Heart right ventricle (tissue), 16 donors: Measurements from ENCODE around the gene CALML6. TPM values are rescaled to one million over a fixed set of nuclear protein-coding genes. Genes with fewer than 3 reads are reported as not detected.
A peak's percentile ranks its signal among the peaks of the same experiment; 100 is the strongest.

ENCODE experiments used
- ATAC-seq, 8 donors: fragments of 200-7000 bp; cut with Tn5 transposase; one replicate each; pipeline ENCODE4 v1.9.1; 2020; ENCODE audit warnings: mild to moderate bottlenecking in 8 of 8, moderate library complexity in 8 of 8, moderate number of reproducible peaks in 1 of 8
- DNase-seq, 2 donors: peaks; one replicate each; pipeline ENCODE4 v3.0.0-alpha.2; 2020
- H3K27ac ChIP-seq, 10 donors: fragments of 200-600 bp; sonication (generic) in 2 of 10; one replicate each; pipeline versions ENCODE4 v1.5.0 to v1.8.0; 2020 to 2022; ENCODE audit warnings: mild to moderate bottlenecking in 3 of 10
- H3K27me3 ChIP-seq, 7 donors: fragments of 200-600 bp; one replicate each; pipeline ENCODE4 v1.8.0; 2021 to 2022; ENCODE audit warnings: mild to moderate bottlenecking in 2 of 7
- H3K36me3 ChIP-seq, 9 donors: fragments of 200-600 bp; sonication (generic) in 1 of 9; one replicate each; pipeline versions ENCODE4 v1.5.0 to v1.8.0; 2020 to 2022; ENCODE audit warnings: mild to moderate bottlenecking in 2 of 9
- H3K4me1 ChIP-seq, 9 donors: fragments of 200-600 bp; sonication (generic) in 1 of 9; one replicate each; pipeline versions ENCODE4 v1.5.0 to v1.8.0; 2020 to 2022; ENCODE audit warnings: mild to moderate bottlenecking in 4 of 9
- H3K4me3 ChIP-seq, 10 donors: fragments of 200-600 bp; sonication (generic) in 2 of 10; one replicate each; pipeline versions ENCODE4 v1.5.0 to v1.8.0; 2020 to 2022; ENCODE audit warnings: mild to moderate bottlenecking in 7 of 10, moderate library complexity in 2 of 10
- H3K9me3 ChIP-seq, 11 donors: fragments of 200-600 bp in 10 of 11; sonication (generic) in 2 of 11; one replicate each; pipeline versions ENCODE4 v1.5.0 to v1.8.0; 2013 to 2022; ENCODE audit warnings: mild to moderate bottlenecking in 2 of 11, control low read depth in 1 of 11, moderate library complexity in 1 of 11
- CTCF ChIP-seq, 9 donors: fragments of 200-600 bp; sonication (generic) in 2 of 9; IDR thresholded peaks; one replicate each; pipeline versions ENCODE4 v1.5.0 to v1.8.0; 2021 to 2022; ENCODE audit warnings: antibody characterized with exemption in 9 of 9, mild to moderate bottlenecking in 5 of 9, moderate library complexity in 1 of 9
- WGBS, 2 donors: extraction: QIAGEN DNeasy Blood & Tissue Kit; methylation state at CpG; one replicate each; pipeline ENCODE4 v1.1.7; 2013; ENCODE audit warnings: inconsistent platforms in 1 of 2; 5-methylcytosine and 5-hydroxymethylcytosine counted together
- intact Hi-C, 10 donors: fragments of 100-400 bp; cut with DNase I; formaldehyde crosslinking; loops; one replicate each; pipeline versions ENCODE4 v1.11.1 to v1.14.2; 2022
- polyA plus RNA-seq, 2 donors: library from polyadenylated mRNA; stranded (reverse); fragments of 200-250 nt; gene quantifications; one replicate each; pipeline ENCODE4 v1.2.3, GENCODE V29; 2013
- total RNA-seq, 10 donors: library from RNA; stranded (reverse); fragmentation: NEBNext Ultra II Directional in 3 of 10; extraction: Animal tissue kit (Norgen Biotek cat#: 25700) in 3 of 10; gene quantifications; one replicate each; pipeline versions ENCODE4 v1.2.1 to v1.2.4, GENCODE V29; 2021 to 2023
- donor health status: Arrhythmogenic right ventricular cardiomyopathy.
- donor health status: ischemic (EF 13 %, LVEDD 7.1; RV severe dilation, severe dysfunction).
- donor health status: healthy with polysubstance abuse.
- donor health status: DM: no; HTN: yes; CAD: no.
- donor health status: DM: no; HTN: no; CAD: no.
- donor health status: ischemic (EF 25% LVEDD 6.9; RV normal size, moderate dysfunction).
- donor health status: ischemic (EF 25% LVEDD 5.7; RV mildly dilated, moderate dysfunction).
- donor health status: healthy.
- donor health status: DM: yes; HTN: yes; CAD: no.
- donor health status: Ischemic cardiomyopathy.
- donor health status: ischemic (EF 35%, LVEDD 5.7; RV mildly dilated, moderate dysfunction).
- donor health status: nonischemic (EF 11% LVEDD 7.7; RV severe dilation, severe dysfunction).
- donor health status: DM: yes; HTN: yes; CAD: no.
- donor health status: PGD.
- donor health status: ischemic (EF 29% LVEDD 5.4; RV normal size, mild dysfunction).
- donor health status: nonischemic (EF 23%, LVEDD 6.1; RV moderate dilation, normal function).

The CALML6 gene
- total and polyA plus RNA-seq, 12 donors = 0.09 to 0.88 (median 0.20) TPM; not detected in 8

GRCh38 chr1:1873186-1873585 is 41.9 kb upstream of the CALML6 start:
- intact Hi-C loops = no loop called here
- no peaks in the 10 kb centered on the region for H3K27me3 ChIP-seq
- DNase-seq (peak; percentile 74 to 84), ATAC-seq (peak; percentile 78 to 95 (median 92))
- H3K4me3 ChIP-seq = no peak overlapping the region
- H3K27ac ChIP-seq = peak overlapping the region in 9 of 10 donors; percentile 20 to 85 (median 63)
- H3K9me3 ChIP-seq = no peaks in the 10 kb centered on the region
- H3K4me1 ChIP-seq = peaks cover 19 to 99% (median 94%) of the 10 kb centered on the region in 9 donors
- H3K36me3 ChIP-seq = peaks cover 0 to 46% (median 4%) of the 10 kb centered on the region in 9 donors
- no peak for TF ChIP-seq CTCF (IDR thresholded peaks at IDR 0.05)
- WGBS, 2 donors = 52 to 55% methylated on average over 2 of the region's 2 CpGs

- Histone ChIP-seq H3K27ac (no peak overlapping the region), H3K4me1 (peaks cover 19 to 99% (median 95%) of the 10 kb centered on the region in 9 donors), H3K27me3 (no peaks in the 10 kb centered on the region), H3K4me3 (no peak overlapping the region), H3K9me3 (no peaks in the 10 kb centered on the region), H3K36me3 (peaks cover 0 to 58% (median 4%) of the 10 kb centered on the region in 9 donors)
- intact Hi-C loops = no loop called here
- ATAC-seq = no peak
- no peak for DNase-seq
- 95 to 99% methylated on average over 7 of the region's 7 CpGs for WGBS, 2 donors
- no peak for TF ChIP-seq CTCF (IDR thresholded peaks at IDR 0.05)
Observed at GRCh38 chr1:1874901-1875300, 40.2 kb upstream of the CALML6 start.

- Histone ChIP-seq H3K36me3 (peaks cover 0 to 58% (median 4%) of the 10 kb centered on the region in 9 donors), H3K4me3 (no peak overlapping the region), H3K4me1 (peaks cover 19 to 99% (median 95%) of the 10 kb centered on the region in 9 donors), H3K9me3 (no peaks in the 10 kb centered on the region), H3K27ac (peak overlapping the region in 1 of 10 donors; percentile 3), H3K27me3 (no peaks in the 10 kb centered on the region)
- intact Hi-C loops = no loop called here
- ATAC-seq (no peak), DNase-seq (no peak)
- WGBS, 2 donors = 53 to 56% methylated on average over 1 of the region's 1 CpG
- no peak for TF ChIP-seq CTCF (IDR thresholded peaks at IDR 0.05)
Observed at GRCh38 chr1:1875932-1876331, 39.1 kb upstream of the CALML6 start.

- DNase-seq = no peak
- H3K4me1 ChIP-seq = peaks cover 23 to 99% (median 95%) of the 10 kb centered on the region in 9 donors
Observed at GRCh38 chr1:1876335-1876930, 38.6 kb upstream of the CALML6 start.

More at GRCh38 chr1:1876335-1876930, 38.6 kb upstream of the CALML6 start:
- intact Hi-C loops = no loop called here
- H3K27me3 ChIP-seq = no peaks in the 10 kb centered on the region
- ATAC-seq = no peak
- TF ChIP-seq CTCF (IDR thresholded peaks at IDR 0.05) = no peak
- H3K4me3 ChIP-seq = no peak overlapping the region
- WGBS, 2 donors = 69 to 71% methylated on average over 11 of the region's 11 CpGs
- no peaks in the 10 kb centered on the region for H3K9me3 ChIP-seq
- peaks cover 0 to 58% (median 4%) of the 10 kb centered on the region in 9 donors for H3K36me3 ChIP-seq
- peak overlapping the region in 1 of 10 donors; percentile 3 for H3K27ac ChIP-seq
